Skeletal muscle tissue (tissue), 4 donors: Measurements from ENCODE around the gene CHRNA7. TPM values are rescaled to one million over a fixed set of nuclear protein-coding genes. Genes with fewer than 3 reads are reported as not detected.

Experiments
- H3K27ac ChIP-seq: one replicate; pipeline ENCODE4 v1.7.0; 2013; ENCODE audit warnings: mild to moderate bottlenecking, low read depth, low read length, inconsistent platforms
- H3K27me3 ChIP-seq, 3 donors: one replicate each; pipeline ENCODE4 v1.7.0; 2013; ENCODE audit warnings: low read length in 3 of 3; ENCODE audit not compliant: control insufficient read depth in 3 of 3, insufficient read depth in 3 of 3
- H3K36me3 ChIP-seq, 3 donors: one replicate each; pipeline ENCODE4 v1.7.0; 2013; ENCODE audit warnings: low read length in 3 of 3; ENCODE audit not compliant: control insufficient read depth in 3 of 3, insufficient read depth in 3 of 3
- H3K4me1 ChIP-seq, 3 donors: one replicate each; pipeline ENCODE4 v1.7.0; 2013; ENCODE audit warnings: low read length in 3 of 3, mild to moderate bottlenecking in 3 of 3; ENCODE audit not compliant: control insufficient read depth in 3 of 3, insufficient read depth in 3 of 3
- H3K4me3 ChIP-seq, 3 donors: one replicate each; pipeline ENCODE4 v1.7.0; 2013; ENCODE audit warnings: low read length in 3 of 3
- H3K9ac ChIP-seq, 3 donors: one replicate each; pipeline ENCODE4 v1.7.0; 2013; ENCODE audit warnings: low read length in 3 of 3, mild to moderate bottlenecking in 3 of 3, moderate library complexity in 2 of 3, low read depth in 1 of 3
- H3K9me3 ChIP-seq, 3 donors: one replicate each; pipeline ENCODE4 v1.7.0; 2013; ENCODE audit warnings: low read length in 3 of 3; ENCODE audit not compliant: control insufficient read depth in 3 of 3
- total RNA-seq: library from RNA; depleted of rRNA; stranded (reverse); fragments of >200 nt; gene quantifications from one replicate; pipeline ENCODE4 v1.2.3, GENCODE V29; 2014
- donor health status: Osteomylitis.

The CHRNA7 gene
- total RNA-seq, 1 donor from 2014 or later, result 0.52 TPM

GRCh38 chr15:32119694-32120330 lies 89.5 kb downstream of the CHRNA7 start:
- H3K9ac ChIP-seq, result no peak overlapping the region
- no peak overlapping the region for H3K27ac ChIP-seq
- H3K9me3 ChIP-seq, result no peaks in the 10 kb centered on the region
- peaks cover 0 to 7% (median 0%) of the 10 kb centered on the region in 3 donors for H3K27me3 ChIP-seq
- no peaks in the 10 kb centered on the region for H3K4me1 ChIP-seq
- no peak overlapping the region for H3K4me3 ChIP-seq
- no peaks in the 10 kb centered on the region for H3K36me3 ChIP-seq

GRCh38 chr15:32120577-32121383 lies 90.5 kb downstream of the CHRNA7 start:
- Histone ChIP-seq H3K9ac (no peak overlapping the region), H3K36me3 (no peaks in the 10 kb centered on the region), H3K4me1 (no peaks in the 10 kb centered on the region)

GRCh38 chr15:32121384-32121695 lies 91.0 kb downstream of the CHRNA7 start:
- no peak overlapping the region for H3K9ac ChIP-seq
- no peaks in the 10 kb centered on the region for H3K27me3 ChIP-seq
- no peaks in the 10 kb centered on the region for H3K36me3 ChIP-seq

More at GRCh38 chr15:32120577-32121383, 90.5 kb downstream of the CHRNA7 start:
- no peak overlapping the region for H3K4me3 ChIP-seq
- H3K27me3 ChIP-seq, result no peaks in the 10 kb centered on the region
- no peaks in the 10 kb centered on the region for H3K9me3 ChIP-seq
- no peak overlapping the region for H3K27ac ChIP-seq

GRCh38 chr15:32122013-32122412 lies 91.7 kb downstream of the CHRNA7 start:
- Histone ChIP-seq H3K9me3 (no peaks in the 10 kb centered on the region), H3K27ac (no peak overlapping the region), H3K4me3 (no peak overlapping the region), H3K4me1 (no peaks in the 10 kb centered on the region), H3K36me3 (no peaks in the 10 kb centered on the region), H3K27me3 (no peaks in the 10 kb centered on the region), H3K9ac (no peak overlapping the region)

More at GRCh38 chr15:32121384-32121695, 91.0 kb downstream of the CHRNA7 start:
- Histone ChIP-seq H3K27ac (no peak overlapping the region), H3K9me3 (no peaks in the 10 kb centered on the region), H3K4me1 (no peaks in the 10 kb centered on the region), H3K4me3 (no peak overlapping the region)

GRCh38 chr15:32123473-32123872 lies 93.2 kb downstream of the CHRNA7 start:
- Histone ChIP-seq H3K9me3 (no peaks in the 10 kb centered on the region), H3K4me1 (no peaks in the 10 kb centered on the region), H3K27me3 (no peaks in the 10 kb centered on the region), H3K27ac (no peak overlapping the region), H3K9ac (no peak overlapping the region), H3K36me3 (no peaks in the 10 kb centered on the region), H3K4me3 (no peak overlapping the region)

- no peak overlapping the region for H3K9ac ChIP-seq
- H3K36me3 ChIP-seq, result no peaks in the 10 kb centered on the region
- no peak overlapping the region for H3K27ac ChIP-seq
- H3K4me3 ChIP-seq, result no peak overlapping the region
- no peaks in the 10 kb centered on the region for H3K27me3 ChIP-seq
- no peaks in the 10 kb centered on the region for H3K9me3 ChIP-seq
- no peaks in the 10 kb centered on the region for H3K4me1 ChIP-seq
These were observed 94.4 kb downstream of the CHRNA7 start for GRCh38 chr15:32124726-32125125.

GRCh38 chr15:32125595-32125994 lies 95.3 kb downstream of the CHRNA7 start:
- H3K27me3 ChIP-seq, result no peaks in the 10 kb centered on the region
- no peak overlapping the region for H3K9ac ChIP-seq
- H3K36me3 ChIP-seq, result no peaks in the 10 kb centered on the region
- no peak overlapping the region for H3K27ac ChIP-seq
- no peaks in the 10 kb centered on the region for H3K4me1 ChIP-seq
- H3K9me3 ChIP-seq, result no peaks in the 10 kb centered on the region
- H3K4me3 ChIP-seq, result no peak overlapping the region

GRCh38 chr15:32129815-32130214 lies 99.5 kb downstream of the CHRNA7 start:
- no peaks in the 10 kb centered on the region for H3K4me1 ChIP-seq
- no peak overlapping the region for H3K27ac ChIP-seq
- H3K4me3 ChIP-seq, result no peak overlapping the region
- H3K27me3 ChIP-seq, result peaks cover 0 to 3% (median 0%) of the 10 kb centered on the region in 3 donors
- no peak overlapping the region for H3K9ac ChIP-seq
- no peaks in the 10 kb centered on the region for H3K9me3 ChIP-seq
- H3K36me3 ChIP-seq, result no peaks in the 10 kb centered on the region

- Histone ChIP-seq H3K36me3 (no peaks in the 10 kb centered on the region), H3K27ac (no peak overlapping the region), H3K9me3 (no peaks in the 10 kb centered on the region), H3K27me3 (peaks cover 0 to 3% (median 0%) of the 10 kb centered on the region in 3 donors), H3K9ac (no peak overlapping the region), H3K4me1 (no peaks in the 10 kb centered on the region), H3K4me3 (no peak overlapping the region)
These were observed 100.5 kb downstream of the CHRNA7 start for GRCh38 chr15:32130823-32131222.

GRCh38 chr15:32131803-32132202 lies 101.5 kb downstream of the CHRNA7 start:
- no peaks in the 10 kb centered on the region for H3K4me1 ChIP-seq
- no peak overlapping the region for H3K9ac ChIP-seq
- no peak overlapping the region for H3K4me3 ChIP-seq
- no peaks in the 10 kb centered on the region for H3K9me3 ChIP-seq
- no peaks in the 10 kb centered on the region for H3K36me3 ChIP-seq
- H3K27ac ChIP-seq, result no peak overlapping the region
- H3K27me3 ChIP-seq, result peaks cover 0 to 3% (median 0%) of the 10 kb centered on the region in 3 donors
